SU-DHL-6 (cell line): ENCODE measurements around the gene IFIT5.

ENCODE experiments used
- H2AFZ ChIP-seq: fragments of 200-600 bp; sonication (generic); 2 replicates; pipeline ENCODE4 v1.6.1; 2014; ENCODE audit warnings: low read depth, mild to moderate bottlenecking, moderate library complexity, mixed read lengths, antibody characterized with exemption, low read length; ENCODE audit not compliant: severe bottlenecking
- H3F3A ChIP-seq: fragments of 200-600 bp; shearing (Covaris generic); 2 replicates; pipeline ENCODE4 v1.6.0; 2016; ENCODE audit warnings: antibody characterized with exemption, mild to moderate bottlenecking; ENCODE audit not compliant: insufficient read depth
- H3K27ac ChIP-seq: fragments of 200-600 bp; sonication (generic); 2 replicates; pipeline ENCODE4 v1.5.1; 2016; ENCODE audit warnings: low read depth, mild to moderate bottlenecking, low read length, moderate library complexity, mixed read lengths
- H3K27me3 ChIP-seq: fragments of 200-600 bp; sonication (generic), shearing (Covaris generic); 2 replicates; pipeline ENCODE4 v1.6.0; 2014; ENCODE audit warnings: mild to moderate bottlenecking, low read length
- H3K36me3 ChIP-seq: fragments of 200-600 bp; sonication (generic); 2 replicates; pipeline ENCODE4 v1.6.1; 2014; ENCODE audit warnings: mild to moderate bottlenecking, low read length, mixed read lengths
- H3K4me2 ChIP-seq: fragments of 300-600, 200-600 bp; shearing (Covaris generic), sonication (generic); 2 replicates; pipeline ENCODE4 v1.6.0; 2014; ENCODE audit warnings: low read length, low read depth, mild to moderate bottlenecking; ENCODE audit not compliant: poor library complexity, severe bottlenecking
- H3K4me3 ChIP-seq: fragments of 200-600 bp; sonication (generic); 2 replicates; pipeline ENCODE4 v1.5.1; 2014; ENCODE audit warnings: antibody characterized with exemption, low read length, mild to moderate bottlenecking, mixed read lengths; ENCODE audit not compliant: insufficient read depth, poor library complexity, severe bottlenecking
- H3K79me2 ChIP-seq: fragments of 200-600 bp; sonication (generic); 2 replicates; pipeline ENCODE4 v1.6.1; 2014; ENCODE audit warnings: mild to moderate bottlenecking, low read length, moderate library complexity; ENCODE audit not compliant: insufficient read depth
- H3K9ac ChIP-seq: fragments of 200-600 bp; sonication (generic); 2 replicates; pipeline ENCODE4 v1.7.0; 2014; ENCODE audit warnings: mild to moderate bottlenecking, low read length
- H3K9me2 ChIP-seq: fragments of 200-600 bp; sonication (generic); replicated peaks from 2 replicates; pipeline ENCODE4 v1.6.1; 2014; ENCODE audit warnings: low read length; ENCODE audit not compliant: insufficient read depth
- H3K9me3 ChIP-seq: fragments of 200-600 bp; sonication (generic); 2 replicates; pipeline ENCODE4 v1.6.1; 2014; ENCODE audit warnings: low read length, mixed read lengths; ENCODE audit not compliant: insufficient read depth
- H4K20me1 ChIP-seq: fragments of 200-600 bp; sonication (generic); 2 replicates; pipeline ENCODE4 v1.6.1; 2014; ENCODE audit warnings: low read depth, mild to moderate bottlenecking, antibody characterized with exemption, low read length, moderate library complexity, mixed read lengths
- EZH2phosphoT487 ChIP-seq: fragments of 200-600 bp; sonication (generic), shearing (Covaris generic); conservative IDR thresholded peaks from 2 replicates; pipeline ENCODE4 v1.6.1; 2018; ENCODE audit warnings: mild to moderate bottlenecking, antibody characterized with exemption, low read length, moderate library complexity, mixed read lengths
- TF ChIP-seq, protein P1 (sequence below): fragments of 200-600 bp; sonication (generic); IDR thresholded peaks from one replicate; pipeline ENCODE4 v1.5.1; 2017; ENCODE audit warnings: antibody characterized with exemption, mild to moderate bottlenecking, low read length, moderate library complexity; ENCODE audit not compliant: insufficient read depth, poor library complexity, severe bottlenecking

IFIT5 gene

DNA sequence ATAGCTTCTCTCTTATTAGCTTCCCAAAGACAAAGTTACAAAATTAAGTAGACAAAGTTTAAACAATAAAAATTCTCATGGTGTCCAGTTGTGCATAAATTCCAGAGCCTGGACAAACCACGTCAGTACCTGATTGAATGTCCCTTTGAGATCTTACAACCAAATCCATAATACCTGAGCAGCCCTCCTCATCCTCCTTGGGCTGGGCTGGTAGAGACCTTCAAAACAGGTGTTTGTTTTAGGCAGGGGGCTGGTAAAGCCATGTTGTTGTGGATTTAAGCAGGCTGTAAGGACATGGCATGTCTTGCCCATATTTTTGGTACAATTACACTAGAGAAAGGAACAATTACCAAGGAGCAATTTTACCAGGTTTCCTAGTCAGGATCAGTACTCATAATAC is 2.1 kb downstream of the IFIT5 start:
- no peaks in the 10 kb centered on the region for H3K27me3 ChIP-seq
- no peaks in the 10 kb centered on the region for H3K9me3 ChIP-seq
- H3K79me2 ChIP-seq: no peaks in the 10 kb centered on the region
- no peak overlapping the region for H3K27ac ChIP-seq
- no peaks in the 10 kb centered on the region for H3K9me2 ChIP-seq
- no peak for TF ChIP-seq EZH2phosphoT487
- TF ChIP-seq, protein P1, sequence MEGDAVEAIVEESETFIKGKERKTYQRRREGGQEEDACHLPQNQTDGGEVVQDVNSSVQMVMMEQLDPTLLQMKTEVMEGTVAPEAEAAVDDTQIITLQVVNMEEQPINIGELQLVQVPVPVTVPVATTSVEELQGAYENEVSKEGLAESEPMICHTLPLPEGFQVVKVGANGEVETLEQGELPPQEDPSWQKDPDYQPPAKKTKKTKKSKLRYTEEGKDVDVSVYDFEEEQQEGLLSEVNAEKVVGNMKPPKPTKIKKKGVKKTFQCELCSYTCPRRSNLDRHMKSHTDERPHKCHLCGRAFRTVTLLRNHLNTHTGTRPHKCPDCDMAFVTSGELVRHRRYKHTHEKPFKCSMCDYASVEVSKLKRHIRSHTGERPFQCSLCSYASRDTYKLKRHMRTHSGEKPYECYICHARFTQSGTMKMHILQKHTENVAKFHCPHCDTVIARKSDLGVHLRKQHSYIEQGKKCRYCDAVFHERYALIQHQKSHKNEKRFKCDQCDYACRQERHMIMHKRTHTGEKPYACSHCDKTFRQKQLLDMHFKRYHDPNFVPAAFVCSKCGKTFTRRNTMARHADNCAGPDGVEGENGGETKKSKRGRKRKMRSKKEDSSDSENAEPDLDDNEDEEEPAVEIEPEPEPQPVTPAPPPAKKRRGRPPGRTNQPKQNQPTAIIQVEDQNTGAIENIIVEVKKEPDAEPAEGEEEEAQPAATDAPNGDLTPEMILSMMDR: no peak
- no peak overlapping the region for H3K4me3 ChIP-seq
- no peaks in the 10 kb centered on the region for H4K20me1 ChIP-seq
- no peak overlapping the region for H3K9ac ChIP-seq
- H3K36me3 ChIP-seq: no peaks in the 10 kb centered on the region
- H3K4me2 ChIP-seq: no peak overlapping the region
- no peaks in the 10 kb centered on the region for H3F3A ChIP-seq
- no peak overlapping the region for H2AFZ ChIP-seq

DNA sequence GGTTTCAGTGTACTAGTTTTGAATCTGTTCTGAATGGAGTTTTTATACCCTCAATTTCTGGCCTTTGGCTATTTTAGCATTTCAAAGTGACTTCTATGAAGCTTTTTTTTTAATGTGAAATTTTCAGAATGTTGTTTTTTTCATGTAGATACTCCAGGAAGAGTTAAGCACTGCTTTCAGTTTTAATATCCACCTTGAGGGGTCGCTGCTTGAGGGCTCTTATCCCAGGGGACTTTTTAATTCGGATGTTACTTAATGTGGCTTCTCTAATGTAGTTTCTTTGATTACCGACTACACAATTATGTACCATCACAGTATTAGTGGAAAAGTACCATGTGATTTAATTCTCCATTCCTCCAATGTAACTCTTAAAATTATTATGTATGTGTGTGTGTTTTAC is 5.2 kb downstream of the IFIT5 start:
- Histone ChIP-seq H3K36me3 (no peaks in the 10 kb centered on the region), H2AFZ (no peak overlapping the region), H3F3A (no peaks in the 10 kb centered on the region), H3K4me3 (no peak overlapping the region), H4K20me1 (no peaks in the 10 kb centered on the region), H3K9me3 (no peaks in the 10 kb centered on the region), H3K79me2 (no peaks in the 10 kb centered on the region), H3K27me3 (no peaks in the 10 kb centered on the region), H3K9me2 (no peaks in the 10 kb centered on the region), H3K27ac (no peak overlapping the region), H3K9ac (no peak overlapping the region), H3K4me2 (no peak overlapping the region)
- TF ChIP-seq, protein P1: peak; percentile 12
- TF ChIP-seq EZH2phosphoT487: no peak

DNA sequence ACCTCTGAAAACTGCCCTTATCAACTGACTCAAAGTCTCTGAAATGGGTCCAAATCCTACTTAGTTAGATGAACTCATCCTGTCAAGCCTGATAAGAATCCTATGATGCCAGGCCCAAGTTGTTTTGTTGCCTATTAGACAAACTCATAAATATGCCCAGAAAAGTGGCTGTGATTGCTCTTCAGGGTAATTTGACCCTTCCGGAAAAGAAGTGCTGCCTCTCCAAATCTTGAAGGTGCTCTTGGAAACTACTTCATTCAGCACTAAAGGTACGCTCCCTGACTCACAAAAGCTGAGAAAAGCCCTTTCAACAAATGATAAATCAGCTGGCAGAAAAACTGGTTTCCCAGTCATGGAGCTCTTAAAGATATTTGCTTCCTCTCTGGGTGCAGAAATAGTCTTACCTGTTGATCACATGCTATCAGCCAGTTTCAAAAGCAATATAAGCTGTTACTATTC is 6.7 kb downstream of the IFIT5 start:
- no peak overlapping the region for H3K4me2 ChIP-seq
- H3K27me3 ChIP-seq: no peaks in the 10 kb centered on the region
- H3K9ac ChIP-seq: no peak overlapping the region
- no peaks in the 10 kb centered on the region for H4K20me1 ChIP-seq
- no peak overlapping the region for H2AFZ ChIP-seq
- H3F3A ChIP-seq: no peaks in the 10 kb centered on the region
- no peaks in the 10 kb centered on the region for H3K36me3 ChIP-seq
- H3K4me3 ChIP-seq: no peak overlapping the region
- TF ChIP-seq EZH2phosphoT487: no peak
- TF ChIP-seq, protein P1: no peak
- no peaks in the 10 kb centered on the region for H3K9me2 ChIP-seq
- no peaks in the 10 kb centered on the region for H3K9me3 ChIP-seq
- H3K79me2 ChIP-seq: no peaks in the 10 kb centered on the region
- H3K27ac ChIP-seq: no peak overlapping the region
